NCI-H524 treated with DMSO at 0.1 percent for 48 hours (cell line): ENCODE measurements around the gene MYO15A.
"Not testable (repeated sequence)": the region's sequence is repeated elsewhere in the genome, so short reads cannot be mapped to it uniquely, and the experiment has no call there.

ENCODE experiments used
- DNase-seq: peaks from one replicate; lab custom pipeline; 2025; lab: John Stamatoyannopoulos, UW

Gene MYO15A

GRCh38 chr17:18185832-18186626, 77.5 kb downstream of the MYO15A start:
- DNase-seq: no peak

DNA sequence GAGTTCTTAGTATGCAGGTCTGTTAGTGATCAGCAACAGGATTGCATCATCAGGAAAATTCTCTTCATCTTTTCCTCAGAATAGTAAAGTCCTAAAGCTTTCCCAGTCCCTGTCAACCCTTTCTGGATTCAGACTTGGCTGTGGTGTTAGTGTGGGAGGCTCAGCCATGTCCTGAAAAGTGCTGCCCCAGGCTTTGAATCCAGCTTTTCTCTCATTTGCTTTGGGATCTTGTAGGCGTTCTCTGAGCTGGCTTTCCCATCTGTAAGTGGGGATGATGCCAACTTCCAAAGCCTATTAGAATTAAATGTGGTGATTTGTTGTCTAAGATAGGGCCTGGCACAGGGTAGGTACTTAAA, 78.0 kb downstream of the MYO15A start:
- DNase-seq: no peak

DNA sequence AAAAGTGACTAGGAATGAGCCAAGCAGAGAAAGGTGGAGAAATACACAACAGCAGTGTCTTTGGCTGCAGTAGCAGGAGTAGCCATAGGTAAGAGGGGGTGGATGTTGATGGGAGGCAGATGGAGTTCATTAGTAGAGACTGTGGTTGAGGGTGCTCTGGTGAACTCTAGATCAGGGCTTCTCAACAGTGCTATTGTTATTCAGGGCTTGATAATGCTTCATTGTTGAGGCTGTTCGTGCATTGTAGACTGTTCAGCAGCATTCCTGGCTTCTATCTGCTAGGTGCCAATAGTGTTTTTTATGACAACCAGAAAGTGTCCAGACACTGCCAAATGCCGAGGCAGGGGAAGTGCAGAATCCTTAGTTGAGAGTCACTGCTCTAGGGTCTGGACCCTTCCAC, 78.7 kb downstream of the MYO15A start:
- no peak for DNase-seq

DNA sequence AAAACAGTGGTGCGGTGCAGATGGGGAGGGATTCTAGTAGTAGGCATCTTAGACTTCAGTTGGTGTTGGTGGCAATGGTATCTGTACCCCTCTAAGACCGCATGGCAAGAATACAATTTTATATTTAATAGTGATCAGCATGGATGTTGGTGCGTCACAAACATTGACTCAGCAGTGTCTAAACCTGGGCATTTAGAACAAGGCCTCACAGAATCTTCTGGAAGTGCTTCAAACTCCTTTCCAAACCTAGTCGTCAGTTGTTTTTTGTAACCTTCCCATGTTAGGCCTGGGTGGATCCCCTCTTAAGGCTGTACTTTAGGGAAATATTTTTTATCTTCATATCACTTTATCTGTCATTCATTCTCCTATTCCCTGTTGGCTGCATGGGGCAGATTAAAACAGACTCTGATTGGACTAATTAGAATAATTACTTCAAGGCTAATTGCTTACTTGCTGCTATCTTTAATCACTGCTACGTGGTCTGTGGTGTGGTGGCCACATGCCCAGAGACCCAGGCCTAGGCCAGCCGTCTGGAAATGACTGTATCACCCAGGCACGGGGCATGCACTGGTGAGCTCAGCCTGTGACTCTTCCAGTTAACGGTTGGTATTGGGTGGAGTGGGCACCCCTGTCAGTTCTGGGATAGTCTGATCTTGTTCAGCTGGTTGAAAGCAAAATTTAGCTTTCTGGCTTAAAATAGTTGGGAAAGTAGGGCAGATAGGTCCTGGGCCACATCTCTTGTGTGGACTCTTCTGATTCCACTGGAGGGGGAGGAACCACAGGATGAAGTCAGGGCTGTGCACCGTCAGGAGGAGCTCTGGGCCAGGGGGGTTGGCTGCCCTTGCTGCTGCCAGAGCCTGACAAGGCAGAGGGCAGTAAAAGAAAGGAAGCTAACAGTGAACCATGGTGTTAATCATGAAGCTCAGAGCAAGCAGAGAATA, 79.5 kb downstream of the MYO15A start:
- no peak for DNase-seq

DNA sequence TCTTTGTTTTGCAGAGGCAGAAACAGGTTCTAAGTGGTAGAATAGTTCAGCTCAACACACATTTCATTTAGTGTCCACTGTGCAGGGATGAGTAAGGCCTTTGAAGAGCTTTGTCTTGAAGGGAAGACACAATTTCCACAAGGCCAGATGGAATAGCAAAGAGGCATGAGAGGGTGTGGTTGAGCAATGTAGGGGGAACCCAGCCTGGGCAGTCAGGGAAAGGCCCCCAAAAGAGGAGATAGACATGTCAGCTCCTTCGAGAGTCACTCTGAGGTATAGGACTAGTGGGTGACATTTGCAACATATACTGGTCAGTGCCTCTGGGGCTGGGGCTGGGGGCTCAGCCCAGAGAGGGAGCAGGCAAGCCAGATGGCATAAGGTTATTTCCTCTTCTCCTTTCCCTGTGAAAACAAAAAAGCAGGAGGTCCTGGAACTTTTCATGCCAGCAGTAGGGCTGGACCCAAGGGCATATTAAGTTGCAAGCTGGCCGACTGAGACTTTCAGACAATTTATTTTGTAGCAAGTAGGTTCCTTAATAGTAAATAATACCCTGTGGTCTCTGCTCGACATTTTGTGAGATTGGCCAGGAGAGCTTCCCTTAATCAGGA, 82.2 kb downstream of the MYO15A start:
- DNase-seq: no peak

DNA sequence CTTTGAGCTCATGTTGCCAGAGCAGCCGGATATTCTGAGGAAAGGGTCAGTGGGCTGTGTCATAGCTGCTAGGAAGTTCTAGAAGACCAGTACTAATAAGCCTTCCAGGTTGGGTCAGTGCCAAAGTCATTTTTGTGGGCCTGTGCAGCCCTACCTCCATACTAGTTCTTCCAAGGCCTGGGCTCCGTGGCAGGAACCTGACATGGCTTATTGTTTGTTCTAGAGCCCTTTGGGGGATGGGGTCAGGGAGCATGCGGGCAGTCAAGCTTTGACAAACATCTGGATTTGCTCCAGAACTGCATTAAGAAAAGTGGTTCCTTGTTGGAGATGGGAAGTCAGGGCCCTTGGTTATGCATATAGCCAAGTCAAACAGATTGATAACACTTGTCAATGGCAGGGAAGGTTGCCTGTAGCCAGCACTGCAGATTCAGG, 82.7 kb downstream of the MYO15A start:
- DNase-seq: no peak

GRCh38 chr17:18191967-18192366, 83.4 kb downstream of the MYO15A start:
- DNase-seq: no peak

- DNase-seq: no peak
These were observed 85.8 kb downstream of the MYO15A start for GRCh38 chr17:18194394-18194793.

- DNase-seq: no peak
These were observed 86.2 kb downstream of the MYO15A start for GRCh38 chr17:18194804-18195203.

DNA sequence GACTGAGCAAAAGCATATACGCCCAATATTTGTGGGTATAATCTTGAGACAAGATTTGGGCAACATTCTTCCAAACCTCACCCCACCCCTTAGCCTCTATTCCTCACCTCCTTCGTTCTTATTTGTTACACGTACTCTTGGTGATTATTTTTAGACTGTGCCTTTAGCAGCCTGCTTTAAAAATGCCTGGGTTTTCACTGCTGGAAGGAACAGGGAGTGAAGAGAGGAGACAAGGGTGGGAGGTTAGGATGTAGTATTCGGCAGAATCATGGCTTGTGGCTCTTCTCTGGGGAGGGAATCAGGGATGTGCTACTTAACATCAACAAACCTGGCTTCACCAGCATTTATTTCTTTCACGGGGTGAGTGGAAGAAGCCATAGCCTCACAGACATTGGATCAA, 86.7 kb downstream of the MYO15A start:
- no peak for DNase-seq

DNA sequence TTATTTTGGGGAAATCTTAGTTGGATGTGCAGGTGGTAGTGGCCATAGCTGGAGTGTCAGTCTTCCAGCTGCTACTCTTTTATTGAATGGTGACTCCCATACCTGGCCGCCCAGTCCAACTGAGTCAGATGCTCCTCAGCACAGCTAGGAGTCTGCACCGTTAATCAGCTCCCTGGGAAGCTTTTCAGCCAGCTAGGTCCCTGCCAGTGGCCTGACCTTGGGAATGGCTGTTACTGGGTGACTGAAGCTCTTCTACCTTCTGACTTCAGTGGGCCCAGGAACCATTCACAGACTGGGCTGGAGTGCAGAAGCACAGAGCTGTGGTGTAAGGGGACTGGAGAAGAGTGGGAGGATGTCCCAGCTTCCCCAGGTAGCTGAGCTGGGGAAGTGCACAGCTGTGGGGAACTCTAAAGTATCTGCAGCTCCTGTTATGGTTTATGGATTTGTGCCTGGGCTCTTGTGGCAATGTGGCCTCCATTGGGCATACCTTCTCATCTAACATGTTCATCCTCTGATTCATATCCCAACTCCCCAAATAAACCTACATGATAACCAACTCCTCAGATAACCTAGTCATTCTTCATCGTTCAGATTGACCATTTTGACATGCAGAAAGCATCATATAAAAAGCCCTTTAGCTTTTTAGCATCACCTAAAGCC, 89.1 kb downstream of the MYO15A start:
- DNase-seq: no peak

GRCh38 chr17:18198530-18198929, 90.0 kb downstream of the MYO15A start:
- no peak for DNase-seq

GRCh38 chr17:18201108-18201507, 92.6 kb downstream of the MYO15A start:
- DNase-seq: no peak

DNA sequence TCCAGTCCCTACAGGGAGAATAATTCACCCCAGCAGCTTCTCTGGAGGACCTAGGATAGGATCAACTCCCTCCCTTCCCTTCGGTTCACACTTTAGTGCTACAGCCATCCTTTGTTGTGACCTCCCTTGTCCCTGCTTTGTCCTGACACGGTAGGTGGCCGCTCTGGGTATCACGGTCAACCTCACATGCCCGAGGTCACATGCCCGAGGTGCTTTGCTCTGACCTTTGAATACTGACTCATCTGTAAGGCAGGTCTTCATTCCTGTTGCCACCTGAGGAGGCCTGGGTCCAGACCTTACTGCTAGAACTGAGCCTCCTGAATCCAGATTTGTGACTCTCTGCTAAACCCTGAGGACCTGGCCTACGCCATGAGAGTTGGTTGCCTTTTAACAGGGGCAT, 94.8 kb downstream of the MYO15A start:
- no peak for DNase-seq

GRCh38 chr17:18205861-18206260, 97.3 kb downstream of the MYO15A start:
- no peak for DNase-seq

DNA sequence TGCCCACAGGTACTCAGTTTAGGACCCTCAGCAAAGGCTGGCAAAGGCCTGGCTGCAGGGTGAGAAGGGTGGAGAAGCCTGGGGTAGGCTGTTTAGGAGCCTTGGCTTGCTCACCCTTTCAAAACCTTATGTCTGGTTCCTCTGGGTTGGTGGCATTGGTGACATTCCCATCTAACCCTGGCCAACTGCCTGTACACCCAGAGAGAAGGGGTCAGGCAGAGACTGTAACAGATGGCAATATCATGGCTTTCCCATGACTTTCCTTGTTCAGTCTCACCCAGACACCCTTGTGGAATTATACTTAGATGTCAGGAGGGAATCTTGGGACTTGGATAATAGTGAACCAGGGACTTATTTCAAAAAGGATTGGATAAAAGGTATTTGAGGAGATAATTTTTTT, 98.4 kb downstream of the MYO15A start:
- DNase-seq: no peak

DNA sequence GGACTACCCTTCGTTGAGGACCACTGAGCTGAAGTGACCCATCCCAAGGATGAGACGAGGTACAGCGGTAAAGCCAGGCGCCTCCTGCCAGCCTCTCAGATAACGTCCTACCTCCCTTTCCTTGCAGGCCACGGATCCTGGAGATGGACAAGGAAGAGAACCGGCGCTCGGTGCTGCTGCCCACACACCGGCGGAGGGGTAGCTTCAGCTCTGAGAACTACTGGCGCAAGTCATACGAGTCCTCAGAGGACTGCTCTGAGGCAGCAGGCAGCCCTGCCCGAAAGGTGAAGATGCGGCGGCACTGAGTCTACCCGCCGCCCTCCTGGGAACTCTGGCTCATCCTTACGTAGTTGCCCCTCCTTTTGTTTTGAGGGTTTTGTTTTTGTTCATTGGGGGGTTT, 99.5 kb downstream of the MYO15A start:
- no peak for DNase-seq

GRCh38 chr17:18213666-18214270, 105.2 kb downstream of the MYO15A start:
- DNase-seq: no peak

GRCh38 chr17:18216906-18217305, 108.3 kb downstream of the MYO15A start:
- not testable (repeated sequence) for DNase-seq

DNA sequence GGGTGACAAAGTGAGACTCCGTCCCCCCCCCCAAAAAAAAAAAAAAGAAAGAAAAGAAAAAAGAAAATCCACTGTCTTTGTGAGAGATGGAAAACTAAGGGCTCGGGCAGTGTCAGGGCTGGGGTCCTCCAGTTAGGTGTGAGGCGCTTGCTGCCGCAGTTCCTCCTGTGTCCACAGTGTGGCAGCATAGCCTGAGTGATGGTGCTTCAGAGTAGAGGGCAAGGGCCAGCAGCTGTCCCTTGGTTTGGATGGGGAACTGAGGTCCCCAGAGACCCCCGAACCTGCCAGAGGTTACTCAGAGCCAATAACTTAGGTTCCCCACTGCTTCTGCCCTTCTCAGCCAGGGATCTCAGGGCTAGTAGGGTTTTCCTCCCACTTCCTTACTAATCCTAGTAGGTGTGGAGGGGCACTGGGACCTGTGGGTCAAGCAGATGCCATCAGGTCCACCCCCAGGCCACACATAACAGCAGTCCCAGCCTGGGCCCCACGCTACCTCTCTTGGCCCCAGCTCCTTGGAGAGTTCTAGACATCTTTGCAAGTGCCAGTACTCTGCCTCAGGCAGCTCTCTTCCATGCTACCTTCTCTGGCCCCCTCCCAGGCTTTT, 109.0 kb downstream of the MYO15A start:
- no peak for DNase-seq

- DNase-seq: no peak
These were observed 110.3 kb downstream of the MYO15A start for GRCh38 chr17:18218756-18219415.
